ENCODE measurements around the gene FSTL5.

GRCh38 chr4:162115333-162115732 lies 48.5 kb downstream of the FSTL5 start:
- TF ChIP-seq CTCF (conservative IDR thresholded peaks at IDR 0.05 in 1 of 2, IDR thresholded peaks at IDR 0.05 in 1 of 2; ENCODE audit: extremely low read depth in 1 of 2, insufficient read depth in 1 of 2, low read depth in 1 of 2, low read length in 2 of 2) (no peak), EZH2 (IDR thresholded peaks at IDR 0.05; ENCODE audit: borderline replicate concordance, low read length) (no peak)

All from mammary epithelial cell (primary cell).